OCI-M2 (cell line): ENCODE data around the gene CELSR1.
"Not testable (repeated sequence)": the region's sequence is repeated elsewhere in the genome, so short reads cannot be mapped to it uniquely, and the experiment has no call there.

Source experiments
- DNase-seq: peaks from one replicate; lab custom pipeline; 2025; ENCODE audit not compliant: unreplicated experiment; lab: John Stamatoyannopoulos, UW

Gene CELSR1

GRCh38 chr22:46483353-46483752, 54.1 kb downstream of the CELSR1 start:
- no peak for DNase-seq

- DNase-seq = no peak
These were observed 55.3 kb downstream of the CELSR1 start for GRCh38 chr22:46482056-46482675.

- DNase-seq = no peak
These were observed 56.0 kb downstream of the CELSR1 start for GRCh38 chr22:46481386-46481785.

GRCh38 chr22:46480396-46480795, 57.0 kb downstream of the CELSR1 start:
- no peak for DNase-seq

GRCh38 chr22:46479046-46479445, 58.4 kb downstream of the CELSR1 start:
- DNase-seq = no peak

GRCh38 chr22:46478083-46478551, 59.3 kb downstream of the CELSR1 start:
- no peak for DNase-seq

- no peak for DNase-seq
These were observed 60.9 kb downstream of the CELSR1 start for GRCh38 chr22:46476547-46476941.

GRCh38 chr22:46473896-46474557, 63.4 kb downstream of the CELSR1 start:
- DNase-seq = no peak

GRCh38 chr22:46473021-46473779, 64.2 kb downstream of the CELSR1 start:
- DNase-seq = no peak

- no peak for DNase-seq
These were observed 64.8 kb downstream of the CELSR1 start for GRCh38 chr22:46472722-46473016.

- DNase-seq = no peak
These were observed 65.3 kb downstream of the CELSR1 start for GRCh38 chr22:46471901-46472721.

- not testable (repeated sequence) for DNase-seq
These were observed 66.1 kb downstream of the CELSR1 start for GRCh38 chr22:46471330-46471729.

GRCh38 chr22:46469711-46470110, 67.7 kb downstream of the CELSR1 start:
- no peak for DNase-seq

GRCh38 chr22:46467006-46467405, 70.4 kb downstream of the CELSR1 start:
- no peak for DNase-seq

- no peak for DNase-seq
These were observed 71.2 kb downstream of the CELSR1 start for GRCh38 chr22:46466255-46466676.

- DNase-seq = no peak
These were observed 71.6 kb downstream of the CELSR1 start for GRCh38 chr22:46465793-46466192.

- DNase-seq = no peak
These were observed 72.1 kb downstream of the CELSR1 start for GRCh38 chr22:46465345-46465720.

- DNase-seq = no peak
These were observed 72.6 kb downstream of the CELSR1 start for GRCh38 chr22:46464701-46465344.

- no peak for DNase-seq
These were observed 73.1 kb downstream of the CELSR1 start for GRCh38 chr22:46464296-46464695.

GRCh38 chr22:46463435-46464227, 73.8 kb downstream of the CELSR1 start:
- no peak for DNase-seq
